ENCODE measurements around the gene CLNS1A.

Gene CLNS1A, protein sequence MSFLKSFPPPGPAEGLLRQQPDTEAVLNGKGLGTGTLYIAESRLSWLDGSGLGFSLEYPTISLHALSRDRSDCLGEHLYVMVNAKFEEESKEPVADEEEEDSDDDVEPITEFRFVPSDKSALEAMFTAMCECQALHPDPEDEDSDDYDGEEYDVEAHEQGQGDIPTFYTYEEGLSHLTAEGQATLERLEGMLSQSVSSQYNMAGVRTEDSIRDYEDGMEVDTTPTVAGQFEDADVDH

DNA sequence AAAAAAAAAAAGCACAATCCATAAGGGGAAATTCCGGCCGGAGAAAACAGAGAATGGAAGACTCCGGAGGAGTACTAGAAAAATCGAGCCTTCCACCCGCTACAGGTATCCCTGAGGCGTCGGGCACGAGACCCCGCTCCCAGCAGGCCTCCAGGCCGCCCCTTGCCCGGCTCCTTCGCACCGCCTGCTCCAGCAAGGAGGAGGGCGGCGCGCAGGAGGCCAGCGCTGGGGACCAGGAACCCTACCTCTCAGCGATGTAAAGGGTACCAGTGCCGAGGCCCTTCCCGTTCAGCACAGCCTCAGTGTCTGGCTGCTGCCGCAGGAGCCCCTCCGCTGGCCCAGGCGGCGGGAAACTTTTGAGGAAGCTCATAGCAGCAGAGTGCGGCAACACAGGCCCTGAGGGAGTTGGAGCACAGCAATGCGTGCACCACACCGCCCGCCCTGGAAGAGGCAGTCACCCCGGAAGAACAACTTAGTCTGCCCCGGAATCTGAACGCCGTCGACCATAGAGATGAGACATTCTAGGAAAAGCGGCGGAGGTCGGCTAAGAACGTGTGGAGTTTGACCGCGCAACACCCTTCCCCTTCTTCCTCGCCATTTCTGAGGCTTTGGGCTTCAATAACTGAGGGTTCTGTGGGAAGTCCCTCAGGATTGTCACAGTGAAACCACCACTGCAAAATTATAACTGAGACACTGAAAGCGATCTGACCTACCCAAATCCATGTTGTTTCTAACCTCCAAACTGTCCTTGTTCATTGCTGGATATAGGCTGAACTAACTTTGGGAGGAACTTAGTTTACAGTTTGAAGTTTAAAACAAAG lies at the start of gene CLNS1A:
TSS of gene CLNS1A (minus strand) at position 450 of the 821 bp plus-strand sequence. CDS start at position 370, 80 bp downstream.
- H3K4me3 ChIP-seq (replicated peaks; ENCODE audit: low read depth, low read length) = peak within 1 kb of the TSS; percentile 94
- peak; percentile 92 for DNase-seq (ENCODE audit: low read depth)
- TF ChIP-seq, protein P1, sequence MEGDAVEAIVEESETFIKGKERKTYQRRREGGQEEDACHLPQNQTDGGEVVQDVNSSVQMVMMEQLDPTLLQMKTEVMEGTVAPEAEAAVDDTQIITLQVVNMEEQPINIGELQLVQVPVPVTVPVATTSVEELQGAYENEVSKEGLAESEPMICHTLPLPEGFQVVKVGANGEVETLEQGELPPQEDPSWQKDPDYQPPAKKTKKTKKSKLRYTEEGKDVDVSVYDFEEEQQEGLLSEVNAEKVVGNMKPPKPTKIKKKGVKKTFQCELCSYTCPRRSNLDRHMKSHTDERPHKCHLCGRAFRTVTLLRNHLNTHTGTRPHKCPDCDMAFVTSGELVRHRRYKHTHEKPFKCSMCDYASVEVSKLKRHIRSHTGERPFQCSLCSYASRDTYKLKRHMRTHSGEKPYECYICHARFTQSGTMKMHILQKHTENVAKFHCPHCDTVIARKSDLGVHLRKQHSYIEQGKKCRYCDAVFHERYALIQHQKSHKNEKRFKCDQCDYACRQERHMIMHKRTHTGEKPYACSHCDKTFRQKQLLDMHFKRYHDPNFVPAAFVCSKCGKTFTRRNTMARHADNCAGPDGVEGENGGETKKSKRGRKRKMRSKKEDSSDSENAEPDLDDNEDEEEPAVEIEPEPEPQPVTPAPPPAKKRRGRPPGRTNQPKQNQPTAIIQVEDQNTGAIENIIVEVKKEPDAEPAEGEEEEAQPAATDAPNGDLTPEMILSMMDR (IDR thresholded peaks at IDR 0.05; ENCODE audit: low read length, missing control alignments) = no peak

DNA sequence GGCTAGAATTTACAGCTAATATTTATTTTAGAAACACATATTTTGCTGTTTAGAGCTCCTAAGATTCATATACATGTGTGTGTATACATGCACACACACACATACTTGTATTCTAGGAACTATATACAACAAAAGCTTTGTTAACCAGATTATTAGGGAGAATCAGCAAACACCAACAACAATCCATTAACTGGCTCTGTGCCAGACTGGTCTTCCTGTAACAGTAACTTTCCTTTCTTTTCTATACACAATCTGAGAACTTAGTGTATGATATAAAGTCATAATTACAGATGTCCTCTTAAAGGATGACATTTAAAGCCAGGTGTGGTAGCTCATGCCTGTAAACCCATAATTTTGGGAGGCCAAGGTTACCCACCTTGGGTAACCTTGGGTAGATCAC lies 49.5 kb upstream of the CLNS1A start:
- DNase-seq (ENCODE audit: low read depth) = no peak
- no peak overlapping the region for H3K4me3 ChIP-seq (replicated peaks; ENCODE audit: low read depth, low read length)
- TF ChIP-seq, protein P1 (IDR thresholded peaks at IDR 0.05; ENCODE audit: low read length, missing control alignments) = no peak

DNA sequence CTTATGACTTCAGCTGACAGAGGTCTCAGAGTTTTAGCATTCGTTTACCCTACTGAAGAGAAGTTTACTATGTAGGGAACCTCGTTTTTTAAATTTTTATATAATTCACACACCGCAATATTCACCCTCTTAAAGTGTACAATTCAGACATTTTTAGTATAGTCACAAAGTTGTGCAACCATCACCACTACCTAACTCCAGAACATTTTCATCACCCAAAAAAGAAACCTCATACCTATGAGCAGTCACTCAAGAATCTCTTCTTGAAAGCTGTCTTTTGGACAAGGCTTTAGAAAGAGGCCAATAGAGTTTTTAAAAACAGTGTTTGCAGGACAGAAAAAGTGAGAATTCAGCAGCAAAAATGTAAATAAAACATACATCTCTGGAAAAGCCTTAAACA lies 39.5 kb upstream of the CLNS1A start:
- no peak overlapping the region for H3K4me3 ChIP-seq (replicated peaks; ENCODE audit: low read depth, low read length)
- no peak for DNase-seq (ENCODE audit: low read depth)
- TF ChIP-seq, protein P1 (IDR thresholded peaks at IDR 0.05; ENCODE audit: low read length, missing control alignments) = no peak

DNA sequence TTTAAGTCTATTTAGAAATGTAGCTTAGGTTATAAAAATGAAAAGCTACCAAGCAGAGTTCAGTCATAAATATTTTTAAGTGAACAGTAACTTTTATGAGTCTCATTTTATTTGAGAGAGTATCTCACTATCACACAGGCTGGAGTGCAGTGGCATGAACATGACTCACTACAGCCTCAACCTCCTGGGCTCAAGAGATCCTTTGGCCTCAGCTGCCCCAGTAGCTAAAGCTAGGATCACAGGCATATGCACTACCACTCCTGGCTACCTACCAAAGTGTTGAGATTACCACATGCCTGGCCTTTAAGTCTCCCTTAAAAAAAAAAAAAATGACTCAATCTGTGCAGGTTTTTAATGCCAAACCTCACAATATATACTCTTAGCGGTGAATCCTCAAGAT lies 34.7 kb upstream of the CLNS1A start:
- TF ChIP-seq, protein P1 (IDR thresholded peaks at IDR 0.05; ENCODE audit: low read length, missing control alignments) = no peak
- DNase-seq (ENCODE audit: low read depth) = peak; percentile 95
- no peak overlapping the region for H3K4me3 ChIP-seq (replicated peaks; ENCODE audit: low read depth, low read length)

DNA sequence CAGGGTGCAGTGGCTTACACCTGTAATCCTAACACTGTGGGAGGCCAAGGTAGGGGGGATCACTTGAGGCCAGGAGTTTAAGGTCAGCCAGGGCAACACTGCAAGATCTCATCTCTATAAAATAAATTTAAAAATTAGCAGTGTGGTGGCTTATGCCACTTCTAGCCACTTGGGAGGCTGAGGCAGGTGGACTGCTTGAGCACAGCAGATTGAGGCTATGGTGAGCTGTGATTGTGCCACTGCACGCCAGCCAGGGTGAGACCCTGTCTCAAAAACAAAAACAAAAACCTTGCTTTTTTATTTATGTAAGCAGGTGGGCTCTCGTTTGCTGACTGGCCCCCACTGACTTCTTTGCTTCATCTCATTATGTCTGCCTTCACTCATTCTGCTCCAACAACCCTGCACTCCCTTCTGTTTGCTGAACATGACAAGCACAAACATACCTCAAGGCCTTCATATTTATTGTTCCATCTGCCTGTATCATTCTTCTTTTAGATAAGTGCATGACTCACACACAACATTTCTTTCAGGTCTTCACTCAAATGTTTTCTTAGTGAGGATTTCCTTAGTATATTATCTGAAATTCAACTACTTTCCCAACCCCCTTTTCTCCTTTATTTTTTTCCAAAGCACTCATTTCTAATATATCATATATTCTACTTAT lies 32.4 kb upstream of the CLNS1A start:
- TF ChIP-seq, protein P1 (IDR thresholded peaks at IDR 0.05; ENCODE audit: low read length, missing control alignments) = no peak
- H3K4me3 ChIP-seq (replicated peaks; ENCODE audit: low read depth, low read length) = no peak overlapping the region
- peak; percentile 54 for DNase-seq (ENCODE audit: low read depth)

DNA sequence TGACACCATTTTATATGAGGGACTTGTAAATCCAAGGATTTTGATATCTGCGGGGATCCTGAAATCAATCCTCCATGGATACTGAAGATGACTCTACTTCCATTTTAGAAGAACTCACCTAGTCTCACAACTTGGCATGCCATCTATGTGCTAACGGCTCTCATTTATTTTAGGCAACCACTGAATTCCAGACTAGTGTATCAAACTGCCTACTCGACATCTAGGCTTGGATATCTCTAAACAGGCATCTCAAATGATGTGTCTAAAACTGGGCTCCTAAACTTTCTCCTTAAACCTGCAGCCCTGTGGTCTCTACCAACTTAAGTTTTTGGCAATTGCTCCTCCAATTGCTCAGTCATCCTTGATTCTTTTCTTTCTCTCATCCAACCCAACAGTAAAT lies 31.2 kb upstream of the CLNS1A start:
- H3K4me3 ChIP-seq (replicated peaks; ENCODE audit: low read depth, low read length) = no peak overlapping the region
- TF ChIP-seq, protein P1 (IDR thresholded peaks at IDR 0.05; ENCODE audit: low read length, missing control alignments) = no peak
- DNase-seq (ENCODE audit: low read depth) = no peak

All from fibroblast of pulmonary artery (primary cell).